Central memory CD4-positive, alpha-beta T cell (primary cell): ENCODE results near the gene NDRG4.
A peak's percentile ranks its signal among the peaks of the same experiment; 100 is the strongest.

Experiments
- DNase-seq: peaks from one replicate; pipeline ENCODE4 v3.0.0; 2022

NDRG4 gene

GRCh38 chr16:58510776-58511628, 11.1 kb downstream of the NDRG4 start:
- no peak for DNase-seq

GRCh38 chr16:58511933-58512815, 12.2 kb downstream of the NDRG4 start:
- DNase-seq, result peak; percentile 68

- no peak for DNase-seq
Observed at GRCh38 chr16:58513874-58514273, 13.9 kb downstream of the NDRG4 start.

GRCh38 chr16:58515125-58515870, 15.4 kb downstream of the NDRG4 start, which contains the start of gene SETD6:
Gene SETD6 (plus strand): TSS chr16:58515517. CDS start chr16:58515538, 21 bp downstream.
- peak; percentile 56 for DNase-seq

- peak; percentile 42 for DNase-seq
Observed at GRCh38 chr16:58515871-58516767, 16.2 kb downstream of the NDRG4 start.

GRCh38 chr16:58516768-58517107, 16.8 kb downstream of the NDRG4 start:
- DNase-seq, result no peak

- no peak for DNase-seq
Observed at GRCh38 chr16:58518083-58518979, 18.4 kb downstream of the NDRG4 start.

GRCh38 chr16:58518980-58519368, 19.0 kb downstream of the NDRG4 start:
- no peak for DNase-seq

GRCh38 chr16:58519707-58520106, 19.8 kb downstream of the NDRG4 start:
- no peak for DNase-seq

GRCh38 chr16:58530179-58530578, 30.2 kb downstream of the NDRG4 start:
- no peak for DNase-seq

GRCh38 chr16:58532414-58532813, 32.5 kb downstream of the NDRG4 start:
- no peak for DNase-seq

GRCh38 chr16:58533751-58534470, 34.0 kb downstream of the NDRG4 start:
- no peak for DNase-seq

GRCh38 chr16:58535100-58535499, 35.2 kb downstream of the NDRG4 start:
- DNase-seq, result no peak

GRCh38 chr16:58536278-58536677, 36.3 kb downstream of the NDRG4 start:
- DNase-seq, result no peak

GRCh38 chr16:58537124-58537906, 37.4 kb downstream of the NDRG4 start:
- DNase-seq, result no peak

GRCh38 chr16:58541711-58542110, 41.8 kb downstream of the NDRG4 start:
- DNase-seq, result no peak

- no peak for DNase-seq
Observed at GRCh38 chr16:58542291-58542690, 42.3 kb downstream of the NDRG4 start.

- DNase-seq, result no peak
Observed at GRCh38 chr16:58543685-58544084, 43.7 kb downstream of the NDRG4 start.

GRCh38 chr16:58548378-58548777, 48.4 kb downstream of the NDRG4 start:
- no peak for DNase-seq
